ENCODE measurements around the gene SNRPD3.
"Not testable (repeated sequence)": the region's sequence is repeated elsewhere in the genome, so short reads cannot be mapped to it uniquely, and the experiment has no call there.

Gene SNRPD3

GRCh38 chr22:24535348-24535747 is 20.5 kb upstream of the SNRPD3 start:
- no peak for DNase-seq

- no peak for DNase-seq
Measured at GRCh38 chr22:24536089-24536488, 19.7 kb upstream of the SNRPD3 start.

GRCh38 chr22:24540470-24540869 is 15.3 kb upstream of the SNRPD3 start:
- no peak for DNase-seq

GRCh38 chr22:24541681-24542515 is 13.9 kb upstream of the SNRPD3 start:
- no peak for DNase-seq

- DNase-seq: no peak
Measured at GRCh38 chr22:24542641-24543040, 13.2 kb upstream of the SNRPD3 start.

GRCh38 chr22:24543185-24543601 is 12.6 kb upstream of the SNRPD3 start:
- no peak for DNase-seq

- no peak for DNase-seq
Measured at GRCh38 chr22:24543679-24544243, 12.0 kb upstream of the SNRPD3 start.

GRCh38 chr22:24548812-24549211 is 7.0 kb upstream of the SNRPD3 start:
- DNase-seq: no peak

- no peak for DNase-seq
Measured at GRCh38 chr22:24550028-24550901, 5.5 kb upstream of the SNRPD3 start.

- no peak for DNase-seq
Measured at GRCh38 chr22:24550902-24551435, 4.8 kb upstream of the SNRPD3 start.

GRCh38 chr22:24552503-24553286 is 3.1 kb upstream of the SNRPD3 start:
- DNase-seq: not testable (repeated sequence)

- no peak for DNase-seq
Measured at GRCh38 chr22:24553597-24554312, 2.0 kb upstream of the SNRPD3 start.

GRCh38 chr22:24554313-24555164 is 1.3 kb upstream of the SNRPD3 start, which contains the start of gene GUCD1:
GUCD1 (minus strand) TSS chr22:24555138; CDS start chr22:24554991, 147 bp downstream.
- no peak for DNase-seq

GRCh38 chr22:24559471-24559870 is 3.7 kb downstream of the SNRPD3 start:
- no peak for DNase-seq

- no peak for DNase-seq
Measured at GRCh38 chr22:24563246-24563645, 7.4 kb downstream of the SNRPD3 start.

GRCh38 chr22:24564376-24565058 is 8.7 kb downstream of the SNRPD3 start:
- no peak for DNase-seq

- DNase-seq: no peak
Measured at GRCh38 chr22:24565077-24565476, 9.3 kb downstream of the SNRPD3 start.

- DNase-seq: no peak
Measured at GRCh38 chr22:24566899-24567511, 11.2 kb downstream of the SNRPD3 start.

GRCh38 chr22:24567668-24568067 is 11.9 kb downstream of the SNRPD3 start:
- DNase-seq: no peak

- no peak for DNase-seq
Measured at GRCh38 chr22:24571266-24571665, 15.5 kb downstream of the SNRPD3 start.
